Testis (tissue), 2 donors: ENCODE measurements around the gene RRM1.

Source experiments
- CTCF ChIP-seq, 3 experiments: fragments of 450-650 bp in 2 of 3; fragments of 200-600 bp in 1 of 3; sonication (generic) in 1 of 3; IDR thresholded peaks; one replicate each; pipeline ENCODE4 v1.5.1; 2016 to 2019; ENCODE audit warnings: antibody characterized with exemption in 3 of 3, mild to moderate bottlenecking in 2 of 3, moderate library complexity in 1 of 3
- POLR2A ChIP-seq: fragments of 450-650 bp; IDR thresholded peaks from one replicate; pipeline ENCODE4 v1.6.1; 2017; ENCODE audit warnings: antibody characterized with exemption, mild to moderate bottlenecking, moderate library complexity

DNA sequence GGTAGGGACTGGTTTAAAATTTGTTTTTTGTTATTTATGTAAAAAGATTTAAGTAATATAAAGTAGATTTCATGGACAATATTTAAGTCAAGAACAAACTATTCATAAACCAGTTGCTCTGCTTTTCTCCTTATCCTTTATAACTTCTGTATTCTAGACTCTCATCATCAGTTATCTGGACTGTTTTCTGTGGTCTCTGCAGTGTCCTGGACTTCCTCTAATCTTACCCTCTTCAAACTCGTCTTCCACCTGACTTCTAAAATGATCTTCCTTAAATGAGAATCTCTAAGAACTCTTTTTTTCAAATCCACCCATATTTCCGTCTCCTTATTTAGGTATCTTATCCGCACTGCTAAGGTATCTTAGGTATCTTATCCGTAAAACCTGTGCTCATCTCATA lies 8.1 kb downstream of the RRM1 start:
- TF ChIP-seq POLR2A (no peak), CTCF (IDR thresholded peaks at IDR 0.05) (no peak)
